Right ventricle myocardium inferior (tissue), 1 donor: ENCODE data around the gene LRRC66. TPM values are rescaled to one million over a fixed set of nuclear protein-coding genes. Genes with fewer than 3 reads are reported as not detected.

Source experiments
- ATAC-seq: fragments of 200-7000 bp; cut with Tn5 transposase; one replicate; pipeline ENCODE4 v1.9.1; 2020; ENCODE audit warnings: mild to moderate bottlenecking, moderate library complexity
- DNase-seq: peaks from one replicate; pipeline ENCODE4 v3.0.0; 2021; ENCODE audit errors: missing footprints
- intact Hi-C: fragments of 100-400 bp; cut with DNase I; formaldehyde crosslinking; loops from one replicate; pipeline ENCODE4 v1.11.0; 2022
- long read RNA-seq: library from polyadenylated mRNA; unstranded; transcript quantifications from one replicate; pipeline ENCODE4 v2.0.0, GENCODE V29; 2021
- total RNA-seq: library from RNA; stranded (reverse); fragmentation: NEBNext Ultra II Directional; extraction: Animal tissue kit (Norgen Biotek cat#: 25700); gene quantifications from one replicate; pipeline ENCODE4 v1.2.1, GENCODE V29; 2021
- donor health status: DM: no; HTN: yes; CAD: no; lungs with severe emphysema.

The LRRC66 gene, protein sequence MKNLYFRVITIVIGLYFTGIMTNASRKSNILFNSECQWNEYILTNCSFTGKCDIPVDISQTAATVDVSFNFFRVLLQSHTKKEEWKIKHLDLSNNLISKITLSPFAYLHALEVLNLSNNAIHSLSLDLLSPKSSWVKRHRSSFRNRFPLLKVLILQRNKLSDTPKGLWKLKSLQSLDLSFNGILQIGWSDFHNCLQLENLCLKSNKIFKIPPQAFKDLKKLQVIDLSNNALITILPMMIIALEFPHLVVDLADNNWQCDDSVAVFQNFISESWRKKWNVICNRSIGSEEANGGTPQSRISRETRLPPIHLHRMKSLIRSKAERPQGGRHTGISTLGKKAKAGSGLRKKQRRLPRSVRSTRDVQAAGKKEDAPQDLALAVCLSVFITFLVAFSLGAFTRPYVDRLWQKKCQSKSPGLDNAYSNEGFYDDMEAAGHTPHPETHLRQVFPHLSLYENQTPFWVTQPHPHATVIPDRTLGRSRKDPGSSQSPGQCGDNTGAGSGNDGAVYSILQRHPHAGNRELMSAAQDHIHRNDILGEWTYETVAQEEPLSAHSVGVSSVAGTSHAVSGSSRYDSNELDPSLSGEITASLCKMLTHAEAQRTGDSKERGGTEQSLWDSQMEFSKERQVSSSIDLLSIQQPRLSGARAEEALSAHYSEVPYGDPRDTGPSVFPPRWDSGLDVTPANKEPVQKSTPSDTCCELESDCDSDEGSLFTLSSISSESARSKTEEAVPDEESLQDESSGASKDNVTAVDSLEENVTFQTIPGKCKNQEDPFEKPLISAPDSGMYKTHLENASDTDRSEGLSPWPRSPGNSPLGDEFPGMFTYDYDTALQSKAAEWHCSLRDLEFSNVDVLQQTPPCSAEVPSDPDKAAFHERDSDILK
- 0.32 TPM for total RNA-seq
- long read RNA-seq = 0 reads

DNA sequence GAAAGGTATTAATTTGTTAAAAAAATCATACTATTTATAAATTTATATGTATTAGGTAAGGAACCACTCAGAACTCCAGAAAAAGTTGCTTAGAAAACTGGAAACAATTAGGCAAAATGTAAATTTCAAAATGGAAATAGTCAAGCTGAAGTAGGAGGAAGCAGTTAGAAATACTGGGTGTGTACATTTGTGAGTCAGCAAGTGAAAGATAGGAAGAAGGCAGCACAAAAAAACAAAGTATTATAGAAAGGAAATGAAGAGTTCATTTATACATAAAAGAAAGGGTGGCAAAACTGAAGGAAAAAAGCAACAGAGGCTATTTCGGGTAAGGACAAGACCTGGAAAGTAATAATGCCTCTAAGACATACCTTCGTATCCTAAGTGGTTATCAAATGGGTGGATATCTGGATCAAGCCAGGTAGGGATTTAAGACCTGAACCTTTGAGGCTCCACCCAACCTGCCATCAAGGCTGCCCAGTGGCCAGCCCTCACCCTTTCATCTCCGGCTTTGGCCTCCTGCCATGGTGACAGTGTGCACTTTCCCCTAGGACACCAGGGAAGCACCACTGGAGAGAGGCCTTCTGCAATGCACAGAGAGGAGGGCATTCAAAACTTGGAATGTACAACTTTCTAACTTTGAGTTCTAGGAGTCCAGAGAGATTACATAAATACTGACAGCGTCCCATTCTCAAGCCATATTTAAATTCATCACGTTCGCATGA is at the start of gene LRRC66:
Gene LRRC66 (minus strand): TSS at position 428 of the 722 bp plus-strand sequence. CDS start 2,750 bp downstream, outside the sequence.
- ATAC-seq (no peak), DNase-seq (no peak)
- intact Hi-C loops = no loop called here

DNA sequence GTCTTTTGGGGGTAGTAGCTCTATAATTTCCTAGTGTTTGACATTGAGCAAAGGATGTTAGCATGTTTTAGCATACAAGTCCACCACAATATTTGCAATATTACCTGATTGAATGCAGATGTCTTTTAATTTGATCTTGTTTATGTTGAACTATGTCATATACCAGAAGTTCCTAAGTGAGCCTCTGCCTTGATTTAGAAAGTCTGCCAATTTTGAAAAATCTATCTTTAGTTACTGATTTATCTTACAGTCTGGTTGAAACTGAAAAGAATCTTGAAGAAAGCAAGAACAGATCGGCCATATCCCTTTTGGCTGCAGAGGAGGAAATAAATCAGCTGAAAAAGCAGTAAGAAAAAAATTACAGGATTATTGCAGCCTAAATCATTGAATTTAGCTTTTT is 49.4 kb upstream of the LRRC66 start:
- intact Hi-C loops = no loop called here
- DNase-seq (no peak), ATAC-seq (no peak)

DNA sequence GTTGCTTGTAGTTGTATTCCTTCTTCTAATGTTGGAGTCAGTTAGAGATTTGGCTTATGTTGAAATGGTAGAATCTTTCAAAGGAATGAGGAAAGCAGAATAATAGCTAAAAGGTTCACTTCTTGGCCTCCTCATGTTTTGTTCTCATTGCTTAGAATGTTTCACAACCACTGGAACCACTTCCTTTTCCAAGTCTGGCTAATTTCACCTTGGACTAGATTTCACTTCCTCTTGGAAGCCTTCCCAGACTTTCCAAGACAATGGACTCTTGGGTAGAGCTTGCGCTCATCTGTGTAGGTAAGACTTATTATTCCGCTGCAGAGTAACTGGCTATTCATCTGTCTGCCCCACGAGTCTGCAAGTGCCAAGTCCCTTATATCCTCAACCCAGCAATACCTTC is 39.2 kb upstream of the LRRC66 start:
- ATAC-seq (peak; percentile 54), DNase-seq (no peak)
- intact Hi-C loops = no loop called here

DNA sequence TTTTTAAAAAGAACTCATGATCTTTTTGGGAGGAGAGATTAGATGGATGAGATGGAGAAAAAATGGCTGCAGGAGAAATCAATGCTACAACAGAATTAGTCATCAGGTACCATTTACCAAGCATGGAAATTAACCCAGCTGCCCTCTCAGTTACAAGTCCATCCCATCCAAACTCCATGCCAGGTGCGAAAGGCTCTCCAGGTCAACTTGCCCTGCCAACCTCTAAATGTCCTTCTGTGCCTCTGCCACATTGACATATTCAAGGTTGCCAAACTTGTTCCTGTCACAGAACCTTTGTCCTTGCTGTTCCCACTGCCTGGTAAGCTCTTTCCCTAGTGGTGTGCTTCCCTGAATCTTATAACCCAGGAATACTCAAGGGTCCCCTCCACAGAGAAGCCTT is 38.1 kb upstream of the LRRC66 start:
- intact Hi-C loops = no loop called here
- DNase-seq (no peak), ATAC-seq (no peak)

DNA sequence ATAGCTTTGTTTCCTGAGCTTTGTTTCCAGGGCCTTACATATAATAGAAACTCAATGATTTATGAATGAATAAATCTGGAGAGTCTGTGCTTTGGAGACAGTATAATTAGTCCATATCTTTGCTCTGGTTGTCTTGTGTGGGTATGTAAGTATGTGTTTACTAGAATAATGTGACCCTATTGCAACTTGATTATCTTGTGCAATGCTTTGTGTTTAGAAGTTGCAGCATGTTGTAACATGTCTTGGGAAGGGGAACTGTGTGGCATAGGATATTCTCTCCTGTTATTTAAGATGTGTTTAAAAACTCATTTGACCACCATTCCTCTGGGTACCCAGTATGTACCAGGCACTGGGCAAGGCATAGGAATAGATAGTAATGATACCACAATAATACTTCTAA is 37.0 kb upstream of the LRRC66 start:
- ATAC-seq (no peak), DNase-seq (no peak)
- intact Hi-C loops = no loop called here

DNA sequence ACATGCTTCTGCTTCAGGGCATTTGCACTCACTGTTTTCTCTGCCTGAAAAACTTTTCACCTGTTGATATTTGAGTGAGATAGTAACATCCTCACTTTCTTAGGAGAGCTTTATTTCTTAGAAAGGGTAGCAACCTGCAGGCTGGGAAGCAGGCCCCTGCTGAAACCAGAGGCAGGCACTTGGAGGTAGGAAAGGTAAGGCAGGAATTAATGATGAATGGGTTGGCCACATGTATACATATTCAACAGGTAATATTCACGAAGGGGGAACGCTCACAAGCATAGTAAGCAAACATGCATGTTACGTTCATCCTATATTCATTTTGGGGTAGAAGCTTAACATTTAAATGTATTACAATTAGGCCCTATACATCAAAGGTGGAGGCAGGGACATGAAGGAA is 34.1 kb upstream of the LRRC66 start:
- intact Hi-C loops = no loop called here
- no peak for ATAC-seq
- no peak for DNase-seq

DNA sequence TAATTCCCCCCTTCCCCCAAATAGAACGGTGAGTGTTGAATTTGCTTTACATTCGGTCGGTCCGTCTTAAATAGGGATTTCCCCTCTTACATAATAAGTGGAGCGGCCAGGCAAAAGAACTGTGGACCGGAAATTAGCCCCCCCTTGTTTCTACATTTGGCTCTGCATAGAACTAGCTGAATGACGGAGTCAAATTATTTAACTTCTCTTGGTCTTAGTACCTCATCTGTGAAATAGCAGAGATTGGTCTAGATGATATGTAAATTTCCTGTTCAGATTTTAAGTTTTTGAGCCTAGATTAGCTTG is 32.3 kb upstream of the LRRC66 start:
- peak; percentile 35 for ATAC-seq
- intact Hi-C loops = no loop called here
- no peak for DNase-seq

DNA sequence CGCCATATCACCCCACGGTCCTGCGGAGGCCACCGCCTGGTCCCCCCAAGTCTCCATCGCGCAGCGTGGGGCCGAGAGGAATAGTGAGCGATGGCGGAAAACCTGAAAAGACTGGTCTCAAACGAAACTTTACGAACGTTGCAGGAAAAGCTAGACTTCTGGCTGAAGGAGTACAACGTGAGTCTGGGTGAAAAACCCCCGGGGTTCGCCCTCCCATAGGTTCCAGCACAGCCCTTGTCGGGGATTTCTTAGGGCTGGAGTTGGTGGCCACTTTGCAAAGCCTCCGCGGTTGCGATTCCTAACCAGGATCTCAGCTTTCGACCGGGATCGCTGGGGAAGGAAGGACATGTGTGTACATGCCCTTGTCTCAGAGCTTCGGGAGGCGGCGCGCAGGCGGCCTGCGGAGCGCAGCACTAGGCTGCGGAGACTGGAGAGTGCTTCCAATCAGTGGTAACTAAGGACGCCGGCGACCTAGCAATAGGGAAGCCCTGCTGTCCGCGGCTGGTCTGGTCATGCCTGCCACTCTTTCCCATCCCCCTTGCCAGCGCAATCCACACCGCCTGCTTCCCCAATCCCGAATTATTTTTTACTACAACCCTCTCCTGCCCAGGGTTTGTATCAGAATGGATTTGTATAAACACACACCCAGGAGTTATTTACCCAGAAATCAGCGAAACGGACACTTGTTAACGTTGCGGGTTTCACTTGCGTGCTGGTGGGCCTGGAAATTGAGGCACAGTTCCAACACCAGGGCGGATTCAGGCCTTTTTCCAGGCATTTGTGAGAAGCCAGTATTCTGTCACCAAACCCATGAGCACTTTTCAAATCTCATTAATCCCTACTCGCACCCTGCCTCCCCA is 31.7 kb upstream of the LRRC66 start:
- intact Hi-C loops = no loop called here
- ATAC-seq (peak; percentile 93), DNase-seq (peak; percentile 83)

DNA sequence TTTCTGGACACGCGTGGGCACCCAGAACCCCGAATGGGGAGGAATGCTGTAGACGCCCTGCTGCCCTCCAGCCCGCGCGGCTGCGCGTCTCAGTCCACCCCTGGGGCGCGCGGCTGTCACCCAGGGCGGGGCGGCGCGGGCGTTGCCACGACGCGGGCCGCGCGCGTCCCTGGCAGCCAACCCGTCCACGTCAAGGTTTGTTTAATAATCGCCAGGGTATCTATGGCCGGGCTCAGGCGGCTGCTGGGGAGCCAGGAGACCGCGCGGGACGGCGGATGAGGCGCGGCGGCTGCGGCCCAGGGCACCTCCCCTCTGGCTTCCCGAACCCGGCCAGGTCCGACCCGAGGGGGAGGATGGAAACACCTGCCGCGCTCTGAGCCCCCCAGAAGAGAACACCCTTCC is 31.1 kb upstream of the LRRC66 start, which contains the start of gene SPATA18:
Gene SPATA18 (plus strand): TSS at position 92 of the 402 bp plus-strand sequence. CDS start 401 bp downstream, outside the sequence.
- ATAC-seq = peak; percentile 80

DNA sequence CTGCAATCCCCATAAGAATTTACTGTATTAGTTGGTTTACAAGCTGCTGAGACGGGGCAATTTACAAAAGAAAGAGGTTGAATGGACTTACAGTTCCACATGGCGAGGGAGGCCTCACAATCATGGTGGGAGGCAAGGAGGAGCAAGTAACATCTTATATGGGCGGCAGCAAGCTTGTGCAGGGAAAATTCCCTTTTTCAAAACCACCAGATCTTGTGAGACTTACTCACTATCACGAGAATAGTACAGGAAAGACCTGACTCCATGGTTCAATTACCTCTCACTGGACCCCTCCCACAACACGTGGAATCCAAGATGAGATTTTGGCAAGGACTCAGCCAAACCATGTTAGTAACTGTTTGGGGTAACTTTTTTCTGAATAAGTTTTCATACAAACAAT is 29.1 kb upstream of the LRRC66 start:
- intact Hi-C loops = no loop called here
- no peak for DNase-seq
- ATAC-seq = no peak

More for the DNA sequence above, 31.1 kb upstream of the LRRC66 start, which contains the start of gene SPATA18:
- intact Hi-C loops = no loop called here
- no peak for DNase-seq

DNA sequence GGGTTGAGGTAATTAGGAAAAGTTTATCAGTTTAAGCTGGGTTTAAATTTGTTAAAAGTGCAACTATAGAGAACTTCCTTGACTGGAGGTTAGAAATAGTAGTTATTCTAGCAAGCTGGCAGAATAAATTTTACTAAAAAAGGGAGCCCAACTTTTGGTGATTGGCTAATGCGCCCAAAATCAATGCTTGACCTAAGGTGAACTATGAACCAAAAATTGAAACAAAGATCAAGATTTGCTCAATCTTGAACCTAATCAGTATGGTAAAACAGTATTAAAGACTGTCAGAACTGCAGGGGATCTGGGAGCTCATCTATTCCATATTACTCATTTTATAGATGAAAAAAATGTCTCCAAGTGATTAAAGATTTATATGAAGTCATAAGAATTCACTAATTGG is 24.9 kb upstream of the LRRC66 start:
- no peak for ATAC-seq
- intact Hi-C loops = no loop called here

DNA sequence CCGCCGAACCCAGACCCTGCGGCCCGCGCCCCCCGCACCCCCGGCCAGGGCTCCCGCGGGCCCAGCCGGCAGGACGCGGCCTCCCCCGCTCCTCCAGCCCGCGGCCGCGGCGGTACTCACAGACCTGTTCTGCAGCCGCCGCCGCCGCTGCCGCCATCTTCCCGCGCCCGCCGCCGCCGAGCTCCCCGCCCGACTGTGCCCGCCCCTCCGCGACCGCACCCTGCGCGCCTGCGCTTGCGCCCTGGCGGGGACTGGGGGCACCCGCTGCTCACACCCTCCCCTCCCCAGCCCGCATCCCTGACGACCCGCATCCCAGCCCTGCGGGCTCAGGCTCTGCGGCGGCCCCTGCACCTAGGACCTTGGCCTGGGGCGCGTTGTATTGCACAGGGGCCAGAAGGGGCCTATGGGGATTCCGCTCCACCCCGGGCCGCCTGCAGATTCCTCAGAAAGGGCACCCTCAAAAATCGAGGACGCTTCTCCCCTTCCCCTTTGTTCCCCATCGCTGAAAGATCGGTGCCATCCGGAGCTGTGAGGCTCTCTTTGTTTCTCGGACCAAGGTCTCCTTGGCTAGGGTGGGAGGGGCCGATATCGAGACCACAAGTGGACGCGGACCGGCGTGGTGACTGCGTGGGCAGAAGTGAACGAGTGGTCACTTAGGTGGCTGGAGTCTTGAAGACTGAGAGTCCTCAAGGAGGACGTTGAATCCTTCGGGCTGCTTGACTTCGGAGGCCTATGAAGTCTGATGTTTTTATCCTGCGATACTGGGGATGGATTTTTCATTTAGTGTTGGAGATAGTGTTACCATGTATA is 18.1 kb upstream of the LRRC66 start, which contains the start of gene SGCB:
Gene SGCB (minus strand): TSS at position 197 of the 810 bp plus-strand sequence. CDS start 40 bp downstream, at position 157.
- intact Hi-C loops = no loop called here
- ATAC-seq (peak; percentile 93), DNase-seq (peak; percentile 81)

More for the DNA sequence above, 24.9 kb upstream of the LRRC66 start:
- no peak for DNase-seq

DNA sequence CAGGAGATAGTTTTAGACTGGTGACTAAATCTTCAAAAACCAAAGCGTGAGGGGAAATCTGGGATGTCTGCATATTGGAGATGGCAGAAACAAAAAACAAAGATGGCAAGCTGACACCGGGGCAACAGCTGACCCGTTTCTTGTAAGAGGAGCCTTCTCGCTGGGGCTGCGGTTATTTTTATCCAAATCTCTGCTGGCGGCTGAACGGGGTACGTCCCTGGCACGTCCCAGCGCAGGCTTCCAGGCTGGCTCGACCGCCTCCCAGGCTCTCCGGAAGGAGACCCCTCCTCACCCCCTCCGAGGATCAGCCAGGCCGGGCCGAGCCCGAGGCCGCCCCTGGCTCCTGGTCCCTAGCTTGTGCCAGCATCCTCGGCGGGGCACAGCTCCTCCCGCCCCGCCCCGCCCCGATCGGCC is 17.5 kb upstream of the LRRC66 start:
- peak; percentile 70 for DNase-seq
- intact Hi-C loops = loop anchor here (2.0 kb wide), 1 partner anchor 195 kb away; the partner anchor contains the start of gene DCUN1D4
- ATAC-seq = peak; percentile 52

DNA sequence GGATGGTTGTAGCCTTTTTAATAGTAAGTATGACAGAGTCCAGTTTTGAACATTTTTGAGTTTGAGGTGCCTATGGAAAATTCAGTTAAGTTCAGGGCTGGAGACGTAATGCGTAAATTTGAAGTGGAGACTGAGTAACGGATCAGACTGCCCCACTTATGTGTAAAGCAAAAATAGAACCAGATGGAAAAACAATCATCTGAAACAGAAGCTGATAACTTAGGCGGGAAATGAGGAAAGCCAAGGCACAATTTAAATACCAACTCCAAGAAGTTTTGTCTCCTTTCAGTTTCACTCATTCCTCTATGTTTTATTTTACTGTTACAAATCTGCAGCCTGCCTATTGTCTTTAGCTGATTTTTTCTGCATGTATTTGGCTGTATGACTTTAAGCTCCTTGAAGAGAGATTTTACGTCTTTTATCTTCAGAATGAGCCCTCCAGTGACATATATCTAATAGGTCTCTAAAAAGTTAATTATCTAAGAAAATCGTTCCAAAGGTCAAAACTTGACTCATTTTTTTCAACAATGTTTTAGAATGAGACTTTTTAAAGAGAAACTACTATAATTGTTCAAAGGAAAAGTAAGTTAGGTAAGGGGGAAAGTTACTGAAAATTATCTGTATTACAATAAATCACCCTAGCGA is 16.8 kb upstream of the LRRC66 start:
- ATAC-seq = no peak
- intact Hi-C loops = loop anchor here (2.0 kb wide), 1 partner anchor 194 kb away; the partner anchor contains the start of gene DCUN1D4
- DNase-seq = no peak

DNA sequence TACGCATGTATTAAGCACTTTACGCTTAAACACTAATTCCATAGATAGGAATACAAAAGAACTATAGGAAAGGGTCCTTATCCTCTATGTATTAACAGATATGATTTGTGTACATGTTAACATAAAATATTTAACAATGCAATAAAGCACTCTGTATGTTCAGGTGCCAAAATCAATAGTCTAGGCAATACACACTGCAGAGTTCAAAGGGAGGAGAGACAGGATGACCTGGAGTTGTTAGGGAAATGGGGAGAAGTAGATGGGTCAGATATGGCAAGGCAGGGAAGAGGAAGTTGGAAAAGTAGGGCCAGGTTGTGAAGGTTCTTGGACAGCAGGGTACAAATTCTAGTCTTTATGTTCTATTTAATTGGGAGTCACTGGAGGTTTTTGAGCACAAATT is 15.0 kb upstream of the LRRC66 start:
- DNase-seq (no peak), ATAC-seq (no peak)
- intact Hi-C loops = no loop called here

DNA sequence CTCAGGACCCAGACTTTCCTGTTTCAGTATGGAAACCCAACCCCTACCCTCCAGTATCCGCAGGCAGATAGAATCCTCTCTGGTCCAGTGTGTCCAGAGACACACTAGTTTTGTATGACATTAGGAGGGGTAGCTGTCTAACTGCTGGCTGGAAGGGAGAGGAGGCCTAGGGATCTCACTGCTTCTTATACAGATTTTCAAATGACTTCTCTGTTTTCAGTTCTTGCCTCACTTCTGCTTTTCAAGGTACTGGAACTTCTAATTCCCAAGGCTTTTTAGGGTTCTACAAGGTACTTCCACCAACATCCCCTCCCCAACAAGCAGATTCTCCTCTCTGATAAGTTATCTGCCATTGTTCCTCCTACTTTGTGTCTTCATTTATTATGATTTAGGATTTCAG is 11.8 kb upstream of the LRRC66 start:
- ATAC-seq (no peak), DNase-seq (no peak)
- intact Hi-C loops = no loop called here

DNA sequence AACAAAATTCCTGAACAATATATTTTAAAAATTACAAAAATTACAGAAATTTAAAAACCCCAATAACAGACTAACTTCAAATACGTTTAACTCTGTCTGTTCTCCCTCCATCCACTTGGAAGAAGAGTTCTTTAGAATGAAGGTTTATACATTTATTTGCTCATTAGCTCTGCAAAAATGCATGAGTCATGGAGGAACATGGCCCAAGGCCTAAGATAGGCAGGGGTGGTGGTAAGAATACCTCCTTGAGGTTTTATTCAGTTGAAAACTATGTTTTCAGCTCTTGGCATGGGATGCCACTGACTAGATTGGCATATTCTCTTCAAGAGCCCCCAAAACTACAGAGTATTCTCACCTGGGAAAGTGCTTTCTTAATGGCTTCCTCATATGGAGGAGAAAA is 8.8 kb upstream of the LRRC66 start:
- no peak for ATAC-seq
- intact Hi-C loops = loop anchor here (5.0 kb wide), 1 partner anchor 137 kb away; no protein-coding TSS in a partner anchor
- DNase-seq = no peak
